Right lobe of liver (tissue), 4 donors: Measurements from ENCODE around the gene BEND4.

Experiments
- CTCF ChIP-seq, 4 donors: fragments of 200-600 bp in 3 of 4; fragments of 450-650 bp in 1 of 4; IDR thresholded peaks; one replicate each; pipeline versions ENCODE4 v1.5.1 to v1.8.0; 2016 to 2022; ENCODE audit warnings: antibody characterized with exemption in 4 of 4, mild to moderate bottlenecking in 2 of 4
- POLR2A ChIP-seq: fragments of 450-650 bp; IDR thresholded peaks from one replicate; pipeline ENCODE4 v1.6.1; 2017; ENCODE audit warnings: antibody characterized with exemption, mild to moderate bottlenecking
- donor health status: DM: no; HTN: no; CAD: no.
- donor health status: DM: no; HTN: no; CAD: no.
- donor health status: DM: no; HTN: yes; CAD: no.

- no peak for TF ChIP-seq CTCF (IDR thresholded peaks at IDR 0.05)
- TF ChIP-seq POLR2A: no peak
Measured at GRCh38 chr4:42144028-42144427, 8.4 kb downstream of the BEND4 start.
